ENCODE results near the gene MT1E. TPM values are rescaled to one million over a fixed set of nuclear protein-coding genes. Genes with fewer than 3 reads are reported as not detected.

MT1E gene
- total and polyA plus RNA-seq, 12 donors = 31.9 to 268 (median 97.0) TPM

DNA sequence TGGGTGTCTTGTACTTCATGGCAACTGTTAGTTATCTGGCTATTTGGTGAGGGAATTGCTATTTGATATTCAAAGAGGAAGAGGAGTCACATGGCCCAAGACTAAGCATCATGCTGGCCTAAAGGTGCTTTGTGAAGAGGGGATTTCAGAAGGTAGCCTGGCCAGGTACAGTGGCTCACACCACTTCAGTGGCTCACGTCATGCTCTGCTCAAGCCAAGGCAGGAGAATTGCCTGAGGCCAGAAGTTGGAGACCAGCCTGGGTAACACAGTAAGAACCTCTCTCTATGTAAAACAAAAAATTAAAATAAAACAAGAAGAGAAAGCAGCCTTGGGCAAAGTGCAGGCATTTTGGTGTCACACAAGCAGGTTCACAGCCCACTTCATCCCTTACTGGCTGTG is 19.7 kb downstream of the MT1E start:
- Histone ChIP-seq H3K36me3 (no peaks in the 10 kb centered on the region), H3K27me3 (peaks cover 0 to 85% (median 59%) of the 10 kb centered on the region in 7 donors), H3K9me3 (no peaks in the 10 kb centered on the region), H3K27ac (no peak overlapping the region), H3K4me1 (peaks cover 0 to 20% (median 11%) of the 10 kb centered on the region in 9 donors), H3K4me3 (no peak overlapping the region)
- WGBS, 2 donors = 85 to 89% methylated on average over 1 of the region's 1 CpG
- TF ChIP-seq CTCF (IDR thresholded peaks at IDR 0.05) = no peak
- DNase-seq (no peak), ATAC-seq (no peak)
- intact Hi-C loops (cut with DNase I) = loop anchor here in 1 of 10 donors (5.0 kb wide), 1 partner anchor 43 kb away; no protein-coding TSS in a partner anchor

- H3K27ac ChIP-seq = no peak overlapping the region
- peaks cover 0 to 79% (median 59%) of the 10 kb centered on the region in 7 donors for H3K27me3 ChIP-seq
- TF ChIP-seq CTCF (IDR thresholded peaks at IDR 0.05) = no peak
- H3K9me3 ChIP-seq = no peaks in the 10 kb centered on the region
- WGBS, 2 donors = 0% methylated on average over 1 of the region's 1 CpG
- H3K4me3 ChIP-seq = no peak overlapping the region
- H3K4me1 ChIP-seq = peaks cover 0 to 20% (median 11%) of the 10 kb centered on the region in 9 donors
- no peaks in the 10 kb centered on the region for H3K36me3 ChIP-seq
- no peak for ATAC-seq
- no peak for DNase-seq
- intact Hi-C loops (cut with DNase I) = loop anchor here in 1 of 10 donors (5.0 kb wide), 1 partner anchor 44 kb away; no protein-coding TSS in a partner anchor
Measured at GRCh38 chr16:56645838-56646237, 20.3 kb downstream of the MT1E start.

- intact Hi-C loops (cut with DNase I) = loop anchor here in 1 of 10 donors (5.0 kb wide), 1 partner anchor 46 kb away; no protein-coding TSS in a partner anchor
- 36 to 37% methylated on average over 33 of the region's 33 CpGs for WGBS, 2 donors
- peaks cover 0 to 76% (median 56%) of the 10 kb centered on the region in 7 donors for H3K27me3 ChIP-seq
Measured at GRCh38 chr16:56647641-56648431, 22.3 kb downstream of the MT1E start.

GRCh38 chr16:56649271-56649670 is 23.7 kb downstream of the MT1E start:
- Histone ChIP-seq H3K36me3 (no peaks in the 10 kb centered on the region), H3K27ac (no peak overlapping the region), H3K9me3 (no peaks in the 10 kb centered on the region), H3K4me3 (no peak overlapping the region), H3K27me3 (peaks cover 0 to 67% (median 45%) of the 10 kb centered on the region in 7 donors), H3K4me1 (peaks cover 0 to under 1% (median 0%) of the 10 kb centered on the region in 9 donors)
- DNase-seq (no peak), ATAC-seq (no peak)
- no peak for TF ChIP-seq CTCF (IDR thresholded peaks at IDR 0.05)
- intact Hi-C loops (cut with DNase I) = loop anchor here in 1 of 10 donors (5.0 kb wide), 1 partner anchor 47 kb away; no protein-coding TSS in a partner anchor
- 84 to 91% methylated on average over 2 of the region's 2 CpGs for WGBS, 2 donors

More at GRCh38 chr16:56647641-56648431, 22.3 kb downstream of the MT1E start:
- TF ChIP-seq CTCF (IDR thresholded peaks at IDR 0.05) = no peak
- no peaks in the 10 kb centered on the region for H3K36me3 ChIP-seq
- H3K4me3 ChIP-seq = no peak overlapping the region
- no peaks in the 10 kb centered on the region for H3K9me3 ChIP-seq
- DNase-seq = no peak
- H3K4me1 ChIP-seq = peaks cover 0 to 15% (median 11%) of the 10 kb centered on the region in 9 donors
- no peak for ATAC-seq
- H3K27ac ChIP-seq = no peak overlapping the region
